ENCODE measurements around the gene FAM193A.
"Not testable (repeated sequence)": the region's sequence is repeated elsewhere in the genome, so short reads cannot be mapped to it uniquely, and the experiment has no call there.

- TF ChIP-seq POLR2A, CTCF (IDR thresholded peaks at IDR 0.05): not testable (repeated sequence)
These were observed 100.5 kb downstream of the FAM193A start for GRCh38 chr4:2636994-2637393.
